Small intestine (tissue), 7 donors: ENCODE measurements around the gene THBS4. TPM values are rescaled to one million over a fixed set of nuclear protein-coding genes. Genes with fewer than 3 reads are reported as not detected.
"Not testable (repeated sequence)": the region's sequence is repeated elsewhere in the genome, so short reads cannot be mapped to it uniquely, and the experiment has no call there.

ENCODE experiments used
- DNase-seq, 2 donors: peaks; one replicate each; pipeline versions ENCODE4 v3.0.0 to v3.0.0-alpha.2; 2013
- FAIRE-seq: peaks from 2 replicates; lab custom pipeline; 2012; peaks lifted over from hg19 to GRCh38; lab: Jason Lieb, UNC
- H3K27ac ChIP-seq, 3 donors: one replicate each; pipeline ENCODE4 v1.5.1; 2013; ENCODE audit warnings: low read length in 2 of 3, mild to moderate bottlenecking in 2 of 3, control low read depth in 1 of 3, inconsistent platforms in 1 of 3, low read depth in 1 of 3, moderate library complexity in 1 of 3
- H3K27me3 ChIP-seq, 3 donors: one replicate each; pipeline ENCODE4 v1.6.1; 2013; ENCODE audit warnings: low read length in 3 of 3, inconsistent platforms in 1 of 3; ENCODE audit not compliant: control insufficient read depth in 3 of 3, insufficient read depth in 3 of 3
- H3K36me3 ChIP-seq, 3 donors: one replicate each; pipeline ENCODE4 v1.6.1; 2013; ENCODE audit warnings: low read length in 3 of 3, inconsistent platforms in 1 of 3, low read depth in 1 of 3, mild to moderate bottlenecking in 1 of 3, moderate library complexity in 1 of 3; ENCODE audit not compliant: control insufficient read depth in 3 of 3, insufficient read depth in 2 of 3
- H3K4me1 ChIP-seq, 3 donors: one replicate each; pipeline ENCODE4 v1.6.1; 2013; ENCODE audit warnings: low read length in 2 of 3, inconsistent platforms in 1 of 3, low read depth in 1 of 3, mild to moderate bottlenecking in 1 of 3, moderate library complexity in 1 of 3; ENCODE audit not compliant: control insufficient read depth in 3 of 3, insufficient read depth in 2 of 3
- H3K4me3 ChIP-seq, 3 donors: one replicate each; pipeline ENCODE4 v1.5.1; 2013; ENCODE audit warnings: low read length in 3 of 3, control low read depth in 1 of 3, inconsistent platforms in 1 of 3, low read depth in 1 of 3, mild to moderate bottlenecking in 1 of 3, moderate library complexity in 1 of 3
- H3K9me3 ChIP-seq, 2 donors: one replicate each; pipeline ENCODE4 v1.6.1; 2013; ENCODE audit warnings: low read depth in 1 of 2, low read length in 1 of 2; ENCODE audit not compliant: control insufficient read depth in 2 of 2, insufficient read depth in 1 of 2
- WGBS, 3 donors: extraction: QIAGEN DNeasy Blood & Tissue Kit; methylation state at CpG; one replicate each; pipeline ENCODE4 v1.1.7; 2013; 5-methylcytosine and 5-hydroxymethylcytosine counted together
- polyA plus RNA-seq, 4 donors: library from polyadenylated mRNA; stranded (reverse) in 3 of 4; unstranded in 1 of 4; fragments of 200-250 nt in 3 of 4; fragments of 120-200 nt in 1 of 4; gene quantifications; one replicate each; pipeline versions ENCODE4 v1.2.1 to v1.2.3, GENCODE V29; 2013
- donor health status: healthy with polysubstance abuse.
- donor health status: control.
- donor health status: control.
- donor health status: Bipolar disorder and iron deficiency.
- donor health status: healthy.

Gene THBS4
- polyA plus RNA-seq, 4 donors, result 1.2 to 3.3 (median 1.4) TPM; not detected in 1

DNA sequence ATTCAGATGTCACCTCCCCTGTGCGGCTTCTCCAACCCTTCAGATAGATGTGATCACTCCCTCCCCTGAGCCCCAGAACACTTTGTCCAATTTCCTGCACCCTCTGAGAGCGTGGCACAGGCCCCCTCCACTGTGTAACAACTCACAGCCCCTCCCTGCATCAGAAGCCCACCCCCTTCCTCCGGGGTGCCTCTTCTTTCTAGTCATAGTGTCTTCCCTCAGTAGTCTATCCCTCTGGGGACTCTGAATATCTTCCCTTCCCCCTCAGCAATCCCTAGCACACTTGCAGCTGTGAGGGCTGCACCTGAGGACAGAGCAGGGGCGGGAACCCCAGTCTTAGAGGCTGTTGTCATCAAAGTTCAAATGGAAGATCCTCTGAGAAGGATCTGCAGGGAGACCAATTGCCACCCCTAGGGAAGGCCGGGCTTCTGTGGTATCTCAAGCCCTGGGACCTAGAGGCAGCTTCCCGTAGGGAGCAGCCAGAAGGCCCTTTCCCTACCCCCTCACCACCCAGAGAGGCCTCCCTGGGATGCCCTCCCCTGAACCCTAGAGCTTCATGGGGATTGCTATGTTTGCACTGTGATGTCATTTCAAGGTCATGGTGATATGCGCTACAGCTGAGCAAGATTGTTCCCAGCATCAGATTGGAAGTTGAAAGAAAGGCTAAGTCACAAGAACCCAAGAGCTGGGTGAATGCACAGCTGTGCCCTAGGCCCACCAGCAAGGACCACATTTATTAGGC lies 70.7 kb downstream of the THBS4 start:
- WGBS, 3 donors, result 74 to 83% (median 79%) methylated on average over 7 of the region's 7 CpGs

DNA sequence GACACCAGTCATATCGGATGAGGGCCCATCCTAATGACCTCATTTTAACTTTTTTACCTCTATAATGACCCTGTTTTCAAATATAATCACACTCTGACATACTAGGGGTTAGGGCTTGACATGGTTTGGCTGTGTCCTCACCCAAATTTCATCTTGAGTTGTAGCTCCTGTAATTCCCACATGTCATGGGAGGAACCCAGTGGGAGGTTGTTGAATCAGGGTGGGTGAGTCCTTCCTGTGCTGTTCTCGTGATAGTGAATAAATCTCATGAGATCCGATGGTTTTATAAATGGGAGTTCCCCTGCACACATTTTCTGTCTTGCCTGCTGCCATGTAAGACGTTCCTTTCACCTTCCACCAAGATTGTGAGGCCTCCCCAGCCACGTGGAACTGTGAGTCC lies 71.8 kb downstream of the THBS4 start:
- no peaks in the 10 kb centered on the region for H3K36me3 ChIP-seq
- H3K27me3 ChIP-seq, result no peaks in the 10 kb centered on the region
- H3K4me3 ChIP-seq, result no peak overlapping the region
- H3K4me1 ChIP-seq, result peaks cover 0 to 16% (median 0%) of the 10 kb centered on the region in 3 donors
- H3K9me3 ChIP-seq, result no peaks in the 10 kb centered on the region
- no peak overlapping the region for H3K27ac ChIP-seq
- FAIRE-seq, result no peak
- 71 to 85% (median 75%) methylated on average over 5 of the region's 5 CpGs for WGBS, 3 donors
- no peak for DNase-seq

More for the DNA sequence above, 70.7 kb downstream of the THBS4 start:
- Histone ChIP-seq H3K27me3 (no peaks in the 10 kb centered on the region), H3K27ac (no peak overlapping the region), H3K36me3 (no peaks in the 10 kb centered on the region), H3K4me3 (no peak overlapping the region), H3K9me3 (no peaks in the 10 kb centered on the region), H3K4me1 (peaks cover 0 to 14% (median 0%) of the 10 kb centered on the region in 3 donors)
- DNase-seq (peak in 1 of 2 donors; percentile 75), FAIRE-seq (no peak)

DNA sequence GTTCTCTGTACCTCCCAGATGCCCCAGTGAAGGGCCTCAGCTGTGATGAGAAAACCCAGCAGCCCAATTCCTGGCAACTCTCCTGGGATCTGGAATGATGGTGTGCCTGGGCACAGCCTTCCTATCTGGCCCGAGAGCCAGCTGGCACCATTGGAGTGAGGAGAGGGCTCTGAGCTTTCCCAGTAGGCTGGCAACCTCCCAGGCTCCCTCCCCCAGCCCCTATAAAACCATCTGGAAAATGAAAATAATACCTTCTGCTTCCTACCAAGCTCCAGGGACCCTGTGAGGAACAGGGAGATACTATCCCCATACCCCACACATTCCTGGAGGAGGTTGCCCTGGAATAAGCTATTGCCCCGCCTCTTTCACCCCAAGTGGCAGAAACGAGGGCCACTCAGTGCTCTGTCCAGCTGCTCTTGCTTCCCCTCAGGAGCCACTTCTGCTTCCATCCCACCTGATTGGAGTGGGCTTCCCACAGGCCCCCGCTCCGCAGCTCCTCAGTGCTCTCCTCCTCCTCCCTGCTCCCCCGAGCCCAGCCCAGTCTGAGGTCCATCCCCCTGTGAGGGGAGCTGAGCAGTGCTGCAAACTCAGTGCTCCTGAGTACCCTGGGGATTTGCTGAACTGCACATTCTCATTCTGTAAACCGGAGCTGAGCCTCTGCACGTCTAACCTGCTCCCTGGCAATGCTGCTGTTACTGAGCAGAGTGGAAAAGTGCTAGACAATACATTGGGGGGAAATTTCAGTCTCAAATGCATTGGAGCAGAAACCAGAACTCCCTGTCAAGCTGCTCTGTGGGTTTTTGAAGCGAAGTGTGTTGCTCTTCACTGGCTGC lies 74.7 kb downstream of the THBS4 start:
- FAIRE-seq (no peak), DNase-seq (peak in 1 of 2 donors; percentile 12)
- WGBS, 3 donors, result 55 to 68% (median 64%) methylated on average over 9 of the region's 9 CpGs
- no peaks in the 10 kb centered on the region for H3K27me3 ChIP-seq
- peaks cover 0 to 18% (median 0%) of the 10 kb centered on the region in 3 donors for H3K4me1 ChIP-seq
- peaks cover 0 to 8% of the 10 kb centered on the region in 2 donors for H3K9me3 ChIP-seq
- peaks cover 0 to 4% (median 0%) of the 10 kb centered on the region in 3 donors for H3K36me3 ChIP-seq
- H3K4me3 ChIP-seq, result no peak overlapping the region
- H3K27ac ChIP-seq, result no peak overlapping the region

- FAIRE-seq, result not testable (repeated sequence)
Observed at GRCh38 chr5:80111376-80111990, 76.3 kb downstream of the THBS4 start.

GRCh38 chr5:80114860-80115259 lies 79.7 kb downstream of the THBS4 start:
- peaks cover 0 to 8% of the 10 kb centered on the region in 2 donors for H3K9me3 ChIP-seq
- H3K27me3 ChIP-seq, result no peaks in the 10 kb centered on the region
- H3K36me3 ChIP-seq, result peaks cover 0 to 4% (median 0%) of the 10 kb centered on the region in 3 donors
- FAIRE-seq, result no peak
- H3K4me3 ChIP-seq, result no peak overlapping the region
- DNase-seq, result peak in 1 of 2 donors; percentile 36
- H3K4me1 ChIP-seq, result peaks cover 0 to 9% (median 0%) of the 10 kb centered on the region in 3 donors
- 22 to 63% (median 59%) methylated on average over 3 of the region's 3 CpGs for WGBS, 3 donors
- no peak overlapping the region for H3K27ac ChIP-seq

More at GRCh38 chr5:80111376-80111990, 76.3 kb downstream of the THBS4 start:
- whole genome bisulfite sequencing, 3 donors, result 24 to 59% (median 29%) methylated on average over 5 of the region's 5 CpGs
- H3K36me3 ChIP-seq, H3K9me3 ChIP-seq, H3K27me3 ChIP-seq, H3K4me1 ChIP-seq, H3K27ac ChIP-seq, H3K4me3 ChIP-seq: not testable (repeated sequence)
- peak in 1 of 2 donors; percentile 54 for DNase-seq

GRCh38 chr5:80116000-80116399 lies 80.9 kb downstream of the THBS4 start:
- Histone ChIP-seq H3K9me3 (peaks cover 0 to 8% of the 10 kb centered on the region in 2 donors), H3K27me3 (no peaks in the 10 kb centered on the region), H3K4me1 (peaks cover 0 to 4% (median 0%) of the 10 kb centered on the region in 3 donors), H3K36me3 (peaks cover 0 to 4% (median 0%) of the 10 kb centered on the region in 3 donors), H3K27ac (no peak overlapping the region), H3K4me3 (no peak overlapping the region)
- 77 to 90% (median 85%) methylated on average over 4 of the region's 4 CpGs for WGBS, 3 donors
- FAIRE-seq, result no peak
- no peak for DNase-seq

DNA sequence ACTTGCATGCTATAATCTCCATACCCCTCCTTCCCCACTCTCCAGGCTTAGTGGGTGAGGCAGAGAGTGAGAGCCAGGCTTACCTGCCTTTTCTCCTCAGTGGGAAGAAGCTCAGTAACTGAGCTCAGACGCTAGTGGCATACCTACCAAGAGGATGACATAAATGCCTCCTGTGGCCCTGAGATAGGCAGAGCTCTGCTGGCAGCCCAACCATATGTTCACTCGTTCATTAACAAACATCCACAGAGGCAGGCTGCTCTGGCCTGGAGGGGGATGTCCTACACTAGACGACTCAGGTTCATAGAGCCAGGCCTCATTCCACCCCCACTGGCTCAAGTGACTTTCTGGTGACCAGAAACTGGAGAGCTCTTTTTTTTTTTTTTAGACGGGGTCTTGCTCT lies 81.3 kb downstream of the THBS4 start:
- H3K9me3 ChIP-seq, result peaks cover 0 to 8% of the 10 kb centered on the region in 2 donors
- H3K27ac ChIP-seq, result no peak overlapping the region
- WGBS, 3 donors, result 83 to 87% (median 85%) methylated on average over 4 of the region's 4 CpGs
- DNase-seq (no peak), FAIRE-seq (no peak)
- H3K27me3 ChIP-seq, result no peaks in the 10 kb centered on the region
- peaks cover 0 to 4% (median 0%) of the 10 kb centered on the region in 3 donors for H3K36me3 ChIP-seq
- H3K4me3 ChIP-seq, result no peak overlapping the region
- peaks cover 0 to 4% (median 0%) of the 10 kb centered on the region in 3 donors for H3K4me1 ChIP-seq

GRCh38 chr5:80117446-80117845 lies 82.3 kb downstream of the THBS4 start:
- FAIRE-seq (no peak), DNase-seq (peak in 1 of 2 donors; percentile 37)
- Histone ChIP-seq H3K36me3 (peaks cover 0 to 4% (median 0%) of the 10 kb centered on the region in 3 donors), H3K27ac (no peak overlapping the region), H3K27me3 (no peaks in the 10 kb centered on the region), H3K9me3 (peaks cover 0 to 8% of the 10 kb centered on the region in 2 donors), H3K4me1 (no peaks in the 10 kb centered on the region), H3K4me3 (no peak overlapping the region)
